Neural cell (in vitro differentiated cells): ENCODE measurements around the gene SIL1. TPM values are rescaled to one million over a fixed set of nuclear protein-coding genes. Genes with fewer than 3 reads are reported as not detected.
"Not testable (repeated sequence)": the region's sequence is repeated elsewhere in the genome, so short reads cannot be mapped to it uniquely, and the experiment has no call there.

ENCODE experiments used
- H2AFZ ChIP-seq: fragments of 200-600, 300-800 bp; sonication (generic), shearing (Covaris generic); 2 replicates; pipeline ENCODE4 v1.6.0; 2014; ENCODE audit warnings: low read depth, mild to moderate bottlenecking, antibody characterized with exemption, low read length, moderate library complexity
- H3F3A ChIP-seq: fragments of 200-600 bp; shearing (Covaris generic); 2 replicates; pipeline ENCODE4 v1.6.1; 2016; ENCODE audit warnings: mild to moderate bottlenecking, moderate library complexity, mixed read lengths, antibody characterized with exemption, low read length; ENCODE audit not compliant: insufficient read depth, poor library complexity, severe bottlenecking
- H3K27ac ChIP-seq: fragments of 200-600, 300-800 bp; sonication (generic), shearing (Covaris generic); 2 replicates; pipeline ENCODE4 v1.5.1; 2014; ENCODE audit warnings: mild to moderate bottlenecking, low read length, moderate library complexity
- H3K27me3 ChIP-seq: fragments of 300-800, 200-600 bp; sonication (generic), shearing (Covaris generic); 2 replicates; pipeline ENCODE4 v1.6.0; 2014; ENCODE audit warnings: mild to moderate bottlenecking, low read depth, low read length, moderate library complexity; ENCODE audit not compliant: insufficient read depth
- H3K36me3 ChIP-seq: fragments of 300-800, 200-600 bp; sonication (generic), shearing (Covaris generic); 2 replicates; pipeline ENCODE4 v1.5.1; 2014; ENCODE audit warnings: mild to moderate bottlenecking, antibody characterized with exemption, low read length, moderate library complexity; ENCODE audit not compliant: insufficient read depth
- H3K4me2 ChIP-seq: fragments of 300-800, 200-600 bp; sonication (generic), shearing (Covaris generic); 2 replicates; pipeline ENCODE4 v1.6.0; 2014; ENCODE audit warnings: mild to moderate bottlenecking, low read length
- H3K4me3 ChIP-seq: fragments of 300-800, 200-600 bp; sonication (generic), shearing (Covaris generic); 2 replicates; pipeline ENCODE4 v1.5.1; 2014; ENCODE audit warnings: mild to moderate bottlenecking, low read length, moderate library complexity
- H3K79me2 ChIP-seq: fragments of 200-600 bp; shearing (Covaris generic); replicated peaks from 2 replicates; pipeline ENCODE4 v1.6.0; 2014; ENCODE audit warnings: mild to moderate bottlenecking, low read length, moderate library complexity; ENCODE audit not compliant: insufficient read depth
- H3K9ac ChIP-seq: fragments of 300-800, 200-600 bp; sonication (generic), shearing (Covaris generic); 2 replicates; pipeline ENCODE4 v1.6.1; 2016; ENCODE audit warnings: mild to moderate bottlenecking, low read length, mixed read lengths
- H3K9me2 ChIP-seq: fragments of 200-600 bp; shearing (Covaris generic); 2 replicates; pipeline ENCODE4 v1.6.1; 2016; ENCODE audit warnings: mild to moderate bottlenecking, low read length, mixed read lengths; ENCODE audit not compliant: insufficient read depth
- H3K9me3 ChIP-seq: fragments of 200-600, 300-800 bp; sonication (generic), shearing (Covaris generic); 2 replicates; pipeline ENCODE4 v1.6.1; 2016; ENCODE audit warnings: mild to moderate bottlenecking, mixed run types, low read length, moderate library complexity, mixed read lengths
- H4K20me1 ChIP-seq: fragments of 200-600 bp; shearing (Covaris generic); 2 replicates; pipeline ENCODE4 v1.6.1; 2016; ENCODE audit warnings: mild to moderate bottlenecking, mixed run types; ENCODE audit not compliant: insufficient read depth
- EP300 ChIP-seq: fragments of 450-650 bp; conservative IDR thresholded peaks from 2 replicates; pipeline ENCODE4 v1.6.1; 2014; ENCODE audit warnings: antibody characterized with exemption, mild to moderate bottlenecking, moderate library complexity; ENCODE audit not compliant: poor library complexity, severe bottlenecking
- EZH2 ChIP-seq: fragments of 200-600, 300-800 bp; shearing (Covaris generic), sonication (generic); IDR thresholded peaks from 2 replicates; pipeline ENCODE4 v1.6.1; 2014; ENCODE audit warnings: antibody characterized with exemption, low read length, borderline replicate concordance, mild to moderate bottlenecking; ENCODE audit not compliant: insufficient read depth, poor library complexity, severe bottlenecking
- MXI1 ChIP-seq: fragments of 450-650 bp; conservative IDR thresholded peaks from 2 replicates; pipeline ENCODE4 v1.6.1; 2014; ENCODE audit warnings: antibody characterized with exemption, mild to moderate bottlenecking; ENCODE audit not compliant: poor library complexity, severe bottlenecking
- POLR2AphosphoS5 ChIP-seq: IDR thresholded peaks from 2 replicates; pipeline ENCODE4 v1.6.1; 2012
- RAD21 ChIP-seq: fragments of 450-650 bp; conservative IDR thresholded peaks from 2 replicates; pipeline ENCODE4 v1.6.1; 2014; ENCODE audit warnings: antibody characterized with exemption, mild to moderate bottlenecking, moderate library complexity
- SMC3 ChIP-seq: fragments of 450-650 bp; conservative IDR thresholded peaks from 2 replicates; pipeline ENCODE4 v1.6.1; 2014; ENCODE audit warnings: antibody characterized with exemption, mild to moderate bottlenecking, moderate library complexity; ENCODE audit not compliant: poor library complexity
- TAF1 ChIP-seq: IDR thresholded peaks from 2 replicates; pipeline ENCODE4 v1.6.1; 2012; ENCODE audit warnings: low read depth
- polyA plus RNA-seq: library from polyadenylated mRNA; depleted of rRNA; stranded (reverse); fragments of >200 nt; gene quantifications from 2 replicates; pipeline ENCODE4 v1.2.3, GENCODE V29; 2014
- TF ChIP-seq, protein P1 (sequence below): fragments of 450-650 bp; IDR thresholded peaks from 2 replicates; pipeline ENCODE4 v1.5.1; 2014; ENCODE audit warnings: antibody characterized with exemption, mild to moderate bottlenecking, moderate library complexity; ENCODE audit not compliant: poor library complexity, severe bottlenecking
- TF ChIP-seq, protein P2 (sequence below): IDR thresholded peaks from 2 replicates; pipeline ENCODE4 v1.6.1; 2012; ENCODE audit warnings: borderline replicate concordance

Gene SIL1
- polyA plus RNA-seq, 1 donor from 2014 or later: 4.7 TPM

DNA sequence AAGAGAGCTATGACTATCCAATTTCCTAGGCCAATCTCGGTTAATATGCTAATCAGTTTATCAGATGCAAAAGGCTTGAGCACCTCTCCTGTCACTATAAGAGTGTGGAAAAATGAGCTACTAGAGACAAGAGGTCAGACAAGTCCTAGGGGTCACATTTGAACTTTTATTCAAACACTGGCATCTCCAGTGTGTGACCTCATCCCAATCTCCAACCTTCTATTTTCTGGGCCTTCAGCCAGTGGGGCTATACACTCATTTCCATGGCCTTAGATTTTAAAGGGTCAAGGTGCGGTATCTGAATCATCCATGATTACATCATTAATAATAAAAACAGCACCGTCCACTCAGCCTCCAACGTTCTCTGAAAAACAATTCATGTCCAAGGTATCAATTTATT is 183.4 kb downstream of the SIL1 start:
- no peak overlapping the region for H2AFZ ChIP-seq
- no peaks in the 10 kb centered on the region for H4K20me1 ChIP-seq
- no peak overlapping the region for H3K4me3 ChIP-seq
- no peaks in the 10 kb centered on the region for H3F3A ChIP-seq
- H3K79me2 ChIP-seq: no peaks in the 10 kb centered on the region
- H3K27me3 ChIP-seq: no peaks in the 10 kb centered on the region
- TF ChIP-seq MXI1 (no peak), EZH2 (no peak), SMC3 (no peak), TAF1 (no peak), RAD21 (no peak), EP300 (no peak), POLR2AphosphoS5 (no peak)
- TF ChIP-seq, protein P1, sequence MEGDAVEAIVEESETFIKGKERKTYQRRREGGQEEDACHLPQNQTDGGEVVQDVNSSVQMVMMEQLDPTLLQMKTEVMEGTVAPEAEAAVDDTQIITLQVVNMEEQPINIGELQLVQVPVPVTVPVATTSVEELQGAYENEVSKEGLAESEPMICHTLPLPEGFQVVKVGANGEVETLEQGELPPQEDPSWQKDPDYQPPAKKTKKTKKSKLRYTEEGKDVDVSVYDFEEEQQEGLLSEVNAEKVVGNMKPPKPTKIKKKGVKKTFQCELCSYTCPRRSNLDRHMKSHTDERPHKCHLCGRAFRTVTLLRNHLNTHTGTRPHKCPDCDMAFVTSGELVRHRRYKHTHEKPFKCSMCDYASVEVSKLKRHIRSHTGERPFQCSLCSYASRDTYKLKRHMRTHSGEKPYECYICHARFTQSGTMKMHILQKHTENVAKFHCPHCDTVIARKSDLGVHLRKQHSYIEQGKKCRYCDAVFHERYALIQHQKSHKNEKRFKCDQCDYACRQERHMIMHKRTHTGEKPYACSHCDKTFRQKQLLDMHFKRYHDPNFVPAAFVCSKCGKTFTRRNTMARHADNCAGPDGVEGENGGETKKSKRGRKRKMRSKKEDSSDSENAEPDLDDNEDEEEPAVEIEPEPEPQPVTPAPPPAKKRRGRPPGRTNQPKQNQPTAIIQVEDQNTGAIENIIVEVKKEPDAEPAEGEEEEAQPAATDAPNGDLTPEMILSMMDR: no peak
- TF ChIP-seq, protein P2, sequence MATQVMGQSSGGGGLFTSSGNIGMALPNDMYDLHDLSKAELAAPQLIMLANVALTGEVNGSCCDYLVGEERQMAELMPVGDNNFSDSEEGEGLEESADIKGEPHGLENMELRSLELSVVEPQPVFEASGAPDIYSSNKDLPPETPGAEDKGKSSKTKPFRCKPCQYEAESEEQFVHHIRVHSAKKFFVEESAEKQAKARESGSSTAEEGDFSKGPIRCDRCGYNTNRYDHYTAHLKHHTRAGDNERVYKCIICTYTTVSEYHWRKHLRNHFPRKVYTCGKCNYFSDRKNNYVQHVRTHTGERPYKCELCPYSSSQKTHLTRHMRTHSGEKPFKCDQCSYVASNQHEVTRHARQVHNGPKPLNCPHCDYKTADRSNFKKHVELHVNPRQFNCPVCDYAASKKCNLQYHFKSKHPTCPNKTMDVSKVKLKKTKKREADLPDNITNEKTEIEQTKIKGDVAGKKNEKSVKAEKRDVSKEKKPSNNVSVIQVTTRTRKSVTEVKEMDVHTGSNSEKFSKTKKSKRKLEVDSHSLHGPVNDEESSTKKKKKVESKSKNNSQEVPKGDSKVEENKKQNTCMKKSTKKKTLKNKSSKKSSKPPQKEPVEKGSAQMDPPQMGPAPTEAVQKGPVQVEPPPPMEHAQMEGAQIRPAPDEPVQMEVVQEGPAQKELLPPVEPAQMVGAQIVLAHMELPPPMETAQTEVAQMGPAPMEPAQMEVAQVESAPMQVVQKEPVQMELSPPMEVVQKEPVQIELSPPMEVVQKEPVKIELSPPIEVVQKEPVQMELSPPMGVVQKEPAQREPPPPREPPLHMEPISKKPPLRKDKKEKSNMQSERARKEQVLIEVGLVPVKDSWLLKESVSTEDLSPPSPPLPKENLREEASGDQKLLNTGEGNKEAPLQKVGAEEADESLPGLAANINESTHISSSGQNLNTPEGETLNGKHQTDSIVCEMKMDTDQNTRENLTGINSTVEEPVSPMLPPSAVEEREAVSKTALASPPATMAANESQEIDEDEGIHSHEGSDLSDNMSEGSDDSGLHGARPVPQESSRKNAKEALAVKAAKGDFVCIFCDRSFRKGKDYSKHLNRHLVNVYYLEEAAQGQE: no peak
- H3K4me2 ChIP-seq: no peak overlapping the region
- no peaks in the 10 kb centered on the region for H3K36me3 ChIP-seq
- H3K27ac ChIP-seq: no peak overlapping the region
- H3K9ac ChIP-seq: no peak overlapping the region
- no peaks in the 10 kb centered on the region for H3K9me3 ChIP-seq
- H3K9me2 ChIP-seq: no peaks in the 10 kb centered on the region

DNA sequence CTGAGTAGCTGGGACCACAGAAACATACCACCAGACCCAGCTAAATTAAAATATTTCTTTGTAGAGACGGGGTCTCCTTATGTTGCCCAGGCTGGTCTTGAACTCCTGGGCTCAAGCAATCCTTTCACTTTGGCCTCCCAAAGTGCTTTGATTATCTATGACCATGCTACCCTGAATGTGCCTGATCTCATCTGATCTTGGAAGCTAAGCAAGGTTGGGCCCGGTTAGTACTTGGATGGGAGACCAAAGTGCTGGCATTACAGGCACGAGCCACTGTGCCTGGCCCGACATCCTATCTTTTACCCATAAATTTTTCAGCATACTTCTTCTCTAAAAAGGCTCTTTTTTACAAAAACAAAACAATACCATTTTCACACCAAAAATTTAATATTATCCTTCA is 186.0 kb downstream of the SIL1 start:
- Histone ChIP-seq H3K4me3 (no peak overlapping the region), H3K9me3 (no peaks in the 10 kb centered on the region), H3F3A (no peaks in the 10 kb centered on the region), H3K27ac (no peak overlapping the region), H3K36me3 (no peaks in the 10 kb centered on the region), H3K9me2 (no peaks in the 10 kb centered on the region), H3K9ac (no peak overlapping the region), H3K27me3 (no peaks in the 10 kb centered on the region), H3K4me2 (no peak overlapping the region), H3K79me2 (no peaks in the 10 kb centered on the region), H4K20me1 (no peaks in the 10 kb centered on the region), H2AFZ (no peak overlapping the region)
- TF ChIP-seq SMC3: no peak
- TF ChIP-seq TAF1: no peak
- TF ChIP-seq POLR2AphosphoS5: no peak
- TF ChIP-seq MXI1: no peak
- TF ChIP-seq, protein P2: no peak
- TF ChIP-seq, protein P1: no peak

DNA sequence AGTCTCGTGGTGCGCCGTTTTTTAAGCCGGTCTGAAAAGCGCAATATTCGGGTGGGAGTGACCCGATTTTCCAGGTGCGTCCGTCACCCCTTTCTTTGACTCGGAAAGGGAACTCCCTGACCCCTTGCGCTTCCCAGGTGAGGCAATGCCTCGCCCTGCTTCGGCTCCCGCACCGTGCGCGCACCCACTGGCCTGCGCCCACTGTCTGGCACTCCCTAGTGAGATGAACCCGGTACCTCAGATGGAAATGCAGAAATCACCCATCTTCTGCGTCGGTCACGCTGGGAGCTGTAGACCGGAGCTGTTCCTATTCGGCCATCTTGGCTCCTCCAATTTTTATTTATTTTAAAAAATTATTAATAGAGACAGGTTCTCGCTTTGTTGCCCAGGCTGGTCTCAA is 187.0 kb downstream of the SIL1 start:
- H3K9me2 ChIP-seq, H4K20me1 ChIP-seq, H2AFZ ChIP-seq, H3K4me3 ChIP-seq, H3K9ac ChIP-seq, H3K4me2 ChIP-seq, H3F3A ChIP-seq, H3K27ac ChIP-seq, H3K79me2 ChIP-seq, H3K9me3 ChIP-seq, H3K27me3 ChIP-seq, H3K36me3 ChIP-seq: not testable (repeated sequence)
